Activated naive CD4-positive, alpha-beta T cell treated with anti-CD3 and anti-CD28 coated beads for 36 hours (primary cell): Measurements from ENCODE around the gene RPS6KA5. TPM values are rescaled to one million over a fixed set of nuclear protein-coding genes. Genes with fewer than 3 reads are reported as not detected.

Experiments
- CTCF ChIA-PET: fragments of 350-600 bp; sonication (Branson Sonifier 250); formaldehyde crosslinking; loops from one replicate; lab custom pipeline; 2021; ENCODE audit warnings: antibody characterized with exemption; lab: Charles Lee
- DNase-seq: peaks from one replicate; pipeline ENCODE4 v3.0.0-alpha.2; 2020
- H3K27ac Mint-ChIP-seq: one replicate; pipeline ENCODE4 v1.8.0; 2021; ENCODE audit warnings: mild to moderate bottlenecking, mixed read lengths
- H3K27me3 Mint-ChIP-seq: one replicate; pipeline ENCODE4 v1.8.0; 2021; ENCODE audit warnings: low read depth, mixed read lengths
- H3K36me3 Mint-ChIP-seq: one replicate; pipeline ENCODE4 v1.8.0; 2021; ENCODE audit warnings: low read depth, mixed read lengths
- H3K4me1 Mint-ChIP-seq: one replicate; pipeline ENCODE4 v1.8.0; 2021; ENCODE audit warnings: low read depth, mixed read lengths
- H3K4me3 Mint-ChIP-seq: one replicate; pipeline ENCODE4 v1.8.0; 2021; ENCODE audit warnings: mild to moderate bottlenecking, moderate library complexity, mixed read lengths
- H3K9me3 Mint-ChIP-seq: one replicate; pipeline ENCODE4 v1.8.0; 2021; ENCODE audit warnings: mixed read lengths
- intact Hi-C: fragments of 100-400 bp; cut with micrococcal nuclease; formaldehyde crosslinking; loops from one replicate; pipeline ENCODE4 v1.15.1; 2023
- total RNA-seq, 2 experiments: library from RNA; stranded (reverse); gene quantifications; one replicate each; pipeline ENCODE4 v1.2.3, GENCODE V29; 2021

Gene RPS6KA5
- total RNA-seq, 2 experiments from 2014 or later: 10.0 to 12.0 TPM

GRCh38 chr14:90805662-90806540 lies 254.5 kb downstream of the RPS6KA5 start:
- H3K27me3 Mint-ChIP-seq: no peaks in the 10 kb centered on the region
- peaks cover 5% of the 10 kb centered on the region for H3K4me1 Mint-ChIP-seq
- DNase-seq: no peak
- CTCF ChIA-PET: interaction anchor here (0.6 kb wide), 1 partner anchor 21 kb away, joined by 3 read pairs; no protein-coding TSS in a partner anchor
- no peaks in the 10 kb centered on the region for H3K36me3 Mint-ChIP-seq
- no peak overlapping the region for H3K4me3 Mint-ChIP-seq
- H3K27ac Mint-ChIP-seq: no peak overlapping the region
- intact Hi-C loops: no loop called here
- H3K9me3 Mint-ChIP-seq: no peaks in the 10 kb centered on the region

GRCh38 chr14:90805084-90805391 lies 255.4 kb downstream of the RPS6KA5 start:
- Mint-ChIP-seq H3K27me3 (no peaks in the 10 kb centered on the region), H3K27ac (no peak overlapping the region), H3K4me3 (no peak overlapping the region), H3K9me3 (no peaks in the 10 kb centered on the region), H3K36me3 (no peaks in the 10 kb centered on the region), H3K4me1 (peaks cover 5% of the 10 kb centered on the region)
- CTCF ChIA-PET: no interaction called here
- intact Hi-C loops: no loop called here
- no peak for DNase-seq

GRCh38 chr14:90804292-90805083 lies 256.0 kb downstream of the RPS6KA5 start:
- no peak overlapping the region for H3K4me3 Mint-ChIP-seq
- no peak for DNase-seq
- CTCF ChIA-PET: no interaction called here
- no peaks in the 10 kb centered on the region for H3K36me3 Mint-ChIP-seq
- intact Hi-C loops: no loop called here
- H3K27me3 Mint-ChIP-seq: no peaks in the 10 kb centered on the region
- no peaks in the 10 kb centered on the region for H3K9me3 Mint-ChIP-seq
- H3K4me1 Mint-ChIP-seq: peaks cover 5% of the 10 kb centered on the region
- H3K27ac Mint-ChIP-seq: no peak overlapping the region

- Mint-ChIP-seq H3K36me3 (no peaks in the 10 kb centered on the region), H3K4me1 (peaks cover 5% of the 10 kb centered on the region), H3K9me3 (no peaks in the 10 kb centered on the region), H3K27ac (no peak overlapping the region), H3K4me3 (no peak overlapping the region), H3K27me3 (no peaks in the 10 kb centered on the region)
- no peak for DNase-seq
- intact Hi-C loops: no loop called here
- CTCF ChIA-PET: no interaction called here
Observed at GRCh38 chr14:90803249-90803648, 257.2 kb downstream of the RPS6KA5 start.

GRCh38 chr14:90799420-90799819 lies 261.0 kb downstream of the RPS6KA5 start:
- Mint-ChIP-seq H3K27ac (no peak overlapping the region), H3K4me1 (peaks cover 5% of the 10 kb centered on the region), H3K4me3 (no peak overlapping the region), H3K27me3 (no peaks in the 10 kb centered on the region), H3K36me3 (no peaks in the 10 kb centered on the region), H3K9me3 (no peaks in the 10 kb centered on the region)
- CTCF ChIA-PET: no interaction called here
- intact Hi-C loops: no loop called here
- DNase-seq: no peak

- no peak for DNase-seq
- no peak overlapping the region for H3K4me3 Mint-ChIP-seq
- no peaks in the 10 kb centered on the region for H3K9me3 Mint-ChIP-seq
- intact Hi-C loops: no loop called here
- no peak overlapping the region for H3K27ac Mint-ChIP-seq
- H3K4me1 Mint-ChIP-seq: peaks cover 5% of the 10 kb centered on the region
- H3K27me3 Mint-ChIP-seq: no peaks in the 10 kb centered on the region
- H3K36me3 Mint-ChIP-seq: no peaks in the 10 kb centered on the region
- CTCF ChIA-PET: no interaction called here
Observed at GRCh38 chr14:90797919-90798318, 262.5 kb downstream of the RPS6KA5 start.

Other genes with a start within 250 kb of the RPS6KA5 start
- 1 to 10 TPM; 5.6 to 6.5 TPM for gene TTC7B, start 244.2 kb downstream of the RPS6KA5 start, total RNA-seq
- 10 to 100 TPM; 39.5 to 49.2 TPM for gene DGLUCY, start 53.4 kb upstream of the RPS6KA5 start, total RNA-seq
- 1 to 10 TPM; 1.2 to 1.3 TPM for gene GPR68, start 184.1 kb upstream of the RPS6KA5 start, total RNA-seq